Left lung (tissue), 10 donors: ENCODE data around the gene SIM1. TPM values are rescaled to one million over a fixed set of nuclear protein-coding genes. Genes with fewer than 3 reads are reported as not detected.
A peak's percentile ranks its signal among the peaks of the same experiment; 100 is the strongest.

ENCODE experiments used
- ATAC-seq: fragments of 200-7000 bp; cut with Tn5 transposase; one replicate; pipeline ENCODE4 v1.9.1; 2020; ENCODE audit warnings: moderate library complexity
- DNase-seq, 4 donors: peaks; one replicate each; pipeline ENCODE4 v3.0.0-alpha.2; 2013 to 2020
- H3K27ac ChIP-seq, 2 donors: fragments of 200-600 bp; sonication (generic) in 1 of 2; one replicate each; pipeline versions ENCODE4 v1.5.0 to v1.8.0; 2020 to 2021
- H3K27me3 ChIP-seq, 2 donors: fragments of 200-600 bp; sonication (generic) in 1 of 2; one replicate each; pipeline versions ENCODE4 v1.5.0 to v1.8.0; 2020 to 2021
- H3K36me3 ChIP-seq, 2 donors: fragments of 200-600 bp; sonication (generic) in 1 of 2; one replicate each; pipeline versions ENCODE4 v1.5.0 to v1.8.0; 2020 to 2021
- H3K4me1 ChIP-seq, 2 donors: fragments of 200-600 bp; one replicate each; pipeline ENCODE4 v1.8.0; 2021
- H3K4me3 ChIP-seq, 2 donors: fragments of 200-600 bp; sonication (generic) in 1 of 2; one replicate each; pipeline versions ENCODE4 v1.5.0 to v1.8.0; 2020 to 2021; ENCODE audit warnings: mild to moderate bottlenecking in 1 of 2
- H3K9me3 ChIP-seq, 2 donors: fragments of 200-600 bp; sonication (generic) in 1 of 2; one replicate each; pipeline versions ENCODE4 v1.5.0 to v1.8.0; 2020 to 2021
- intact Hi-C, 2 donors: fragments of 100-400 bp; cut with DNase I; formaldehyde crosslinking; loops; one replicate each; pipeline versions ENCODE4 v1.11.2 to v1.14.2; 2022
- polyA plus RNA-seq, 6 donors: library from polyadenylated mRNA; unstranded; fragments of 120-200 nt; gene quantifications; one replicate each; pipeline ENCODE4 v1.2.1, GENCODE V29; 2013; ENCODE audit not compliant: insufficient read length in 6 of 6
- total RNA-seq, 2 donors: library from RNA; stranded (reverse); fragmentation: NEBNext Ultra II Directional; extraction: Animal tissue kit (Norgen Biotek cat#: 25700); gene quantifications; one replicate each; pipeline ENCODE4 v1.2.1, GENCODE V29; 2021
- TF ChIP-seq, protein P1 (sequence below), 2 donors: fragments of 200-600 bp; sonication (generic) in 1 of 2; IDR thresholded peaks; one replicate each; pipeline versions ENCODE4 v1.5.0 to v1.8.0; 2021; ENCODE audit warnings: antibody characterized with exemption in 2 of 2
- donor health status: DM: no; HTN: yes; CAD: no.
- donor health status: DM: no; HTN: no; CAD: no.

The SIM1 gene
- total and polyA plus RNA-seq, 8 donors = 0.03 to 0.32 (median 0.08) TPM; not detected in 3

GRCh38 chr6:100447081-100447899 is 17.4 kb downstream of the SIM1 start:
- intact Hi-C loops = no loop called here
- Histone ChIP-seq H3K9me3 (no peaks in the 10 kb centered on the region), H3K27me3 (peaks cover 95 to 98% of the 10 kb centered on the region in 2 donors), H3K36me3 (no peaks in the 10 kb centered on the region), H3K27ac (no peak overlapping the region), H3K4me1 (no peaks in the 10 kb centered on the region), H3K4me3 (no peak overlapping the region)
- DNase-seq (no peak), ATAC-seq (no peak)
- TF ChIP-seq, protein P1, sequence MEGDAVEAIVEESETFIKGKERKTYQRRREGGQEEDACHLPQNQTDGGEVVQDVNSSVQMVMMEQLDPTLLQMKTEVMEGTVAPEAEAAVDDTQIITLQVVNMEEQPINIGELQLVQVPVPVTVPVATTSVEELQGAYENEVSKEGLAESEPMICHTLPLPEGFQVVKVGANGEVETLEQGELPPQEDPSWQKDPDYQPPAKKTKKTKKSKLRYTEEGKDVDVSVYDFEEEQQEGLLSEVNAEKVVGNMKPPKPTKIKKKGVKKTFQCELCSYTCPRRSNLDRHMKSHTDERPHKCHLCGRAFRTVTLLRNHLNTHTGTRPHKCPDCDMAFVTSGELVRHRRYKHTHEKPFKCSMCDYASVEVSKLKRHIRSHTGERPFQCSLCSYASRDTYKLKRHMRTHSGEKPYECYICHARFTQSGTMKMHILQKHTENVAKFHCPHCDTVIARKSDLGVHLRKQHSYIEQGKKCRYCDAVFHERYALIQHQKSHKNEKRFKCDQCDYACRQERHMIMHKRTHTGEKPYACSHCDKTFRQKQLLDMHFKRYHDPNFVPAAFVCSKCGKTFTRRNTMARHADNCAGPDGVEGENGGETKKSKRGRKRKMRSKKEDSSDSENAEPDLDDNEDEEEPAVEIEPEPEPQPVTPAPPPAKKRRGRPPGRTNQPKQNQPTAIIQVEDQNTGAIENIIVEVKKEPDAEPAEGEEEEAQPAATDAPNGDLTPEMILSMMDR (IDR thresholded peaks at IDR 0.05) = no peak

GRCh38 chr6:100446115-100447080 is 18.3 kb downstream of the SIM1 start:
- TF ChIP-seq, protein P1 (IDR thresholded peaks at IDR 0.05) = no peak
- ATAC-seq (peak; percentile 27), DNase-seq (peak in 1 of 4 donors; percentile 79)
- no peak overlapping the region for H3K27ac ChIP-seq
- H3K9me3 ChIP-seq = no peaks in the 10 kb centered on the region
- H3K27me3 ChIP-seq = peaks cover 86 to 96% of the 10 kb centered on the region in 2 donors
- no peaks in the 10 kb centered on the region for H3K36me3 ChIP-seq
- H3K4me1 ChIP-seq = no peaks in the 10 kb centered on the region
- intact Hi-C loops = no loop called here
- H3K4me3 ChIP-seq = no peak overlapping the region

- ATAC-seq (no peak), DNase-seq (no peak)
- no peak overlapping the region for H3K4me3 ChIP-seq
- no peaks in the 10 kb centered on the region for H3K4me1 ChIP-seq
- TF ChIP-seq, protein P1 (IDR thresholded peaks at IDR 0.05) = no peak
- no peaks in the 10 kb centered on the region for H3K36me3 ChIP-seq
- intact Hi-C loops = no loop called here
- peaks cover 78 to 96% of the 10 kb centered on the region in 2 donors for H3K27me3 ChIP-seq
- H3K9me3 ChIP-seq = no peaks in the 10 kb centered on the region
- H3K27ac ChIP-seq = no peak overlapping the region
Measured at GRCh38 chr6:100445512-100445911, 19.2 kb downstream of the SIM1 start.

DNA sequence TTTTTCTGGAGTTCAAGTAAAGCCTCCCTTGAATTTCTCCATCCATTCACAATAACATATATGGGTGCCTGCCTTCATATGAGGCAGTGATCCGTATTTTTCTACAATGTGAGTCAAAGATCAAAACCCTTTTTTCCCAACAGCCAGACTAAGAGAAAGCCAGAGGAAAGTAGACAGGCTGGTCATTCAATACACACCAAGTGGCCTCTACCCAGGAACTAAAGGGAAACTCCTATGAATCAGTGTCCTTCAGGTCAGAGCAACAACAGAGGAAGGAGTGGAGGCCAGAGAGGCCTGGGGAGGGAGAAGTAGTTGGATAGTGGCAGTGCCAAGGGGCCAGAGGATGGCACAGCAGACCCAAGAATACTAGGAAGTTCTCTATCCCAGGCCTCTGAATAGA is 23.8 kb downstream of the SIM1 start:
- no peaks in the 10 kb centered on the region for H3K4me1 ChIP-seq
- no peak overlapping the region for H3K27ac ChIP-seq
- ATAC-seq = no peak
- H3K4me3 ChIP-seq = no peak overlapping the region
- peaks cover 34 to 75% of the 10 kb centered on the region in 2 donors for H3K27me3 ChIP-seq
- H3K36me3 ChIP-seq = no peaks in the 10 kb centered on the region
- intact Hi-C loops = no loop called here
- no peaks in the 10 kb centered on the region for H3K9me3 ChIP-seq
- TF ChIP-seq, protein P1 (IDR thresholded peaks at IDR 0.05) = no peak
- DNase-seq = no peak

- no peak overlapping the region for H3K4me3 ChIP-seq
- no peaks in the 10 kb centered on the region for H3K9me3 ChIP-seq
- TF ChIP-seq, protein P1 (IDR thresholded peaks at IDR 0.05) = no peak
- intact Hi-C loops = no loop called here
- H3K27ac ChIP-seq = no peak overlapping the region
- no peaks in the 10 kb centered on the region for H3K36me3 ChIP-seq
- H3K4me1 ChIP-seq = no peaks in the 10 kb centered on the region
- peaks cover 0 to 27% of the 10 kb centered on the region in 2 donors for H3K27me3 ChIP-seq
- no peak for ATAC-seq
- DNase-seq = no peak
Measured at GRCh38 chr6:100435299-100435698, 29.4 kb downstream of the SIM1 start.
